Measurements from ENCODE around the gene CEP164. TPM values are rescaled to one million over a fixed set of nuclear protein-coding genes. Genes with fewer than 3 reads are reported as not detected.

CEP164 gene
- total and polyA plus RNA-seq, 4 experiments from 2014 or later: 12.7 to 42.5 (median 33.2) TPM

DNA sequence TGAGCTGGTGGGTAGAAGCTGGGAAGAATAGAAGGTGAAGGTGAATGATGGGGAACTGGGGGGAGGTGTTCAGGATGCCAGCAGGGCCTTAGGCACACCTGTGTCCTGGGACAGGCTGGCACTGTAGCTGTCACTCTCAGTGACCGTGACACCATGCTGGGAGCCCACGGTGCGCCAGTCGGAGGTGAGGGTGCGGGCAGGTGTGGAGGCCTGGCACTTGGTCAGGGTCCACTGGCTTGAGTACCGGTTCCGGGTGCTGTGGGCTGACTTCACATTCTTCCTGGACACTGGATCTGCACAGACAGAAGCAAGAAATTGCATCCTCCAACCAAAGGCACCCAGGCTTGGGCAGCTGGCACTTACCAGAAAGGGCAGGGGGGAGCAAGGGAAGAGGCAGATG lies 103.8 kb downstream of the CEP164 start:
- H3K27ac Mint-ChIP-seq: no peak overlapping the region
- ChIA-PET CTCF (ENCODE audit: partially characterized antibody) (interaction anchor here (1.3 kb wide), 1 partner anchor 8 kb away, joined by 3 read pairs; no protein-coding TSS in a partner anchor), POLR2A (ENCODE audit: partially characterized antibody) (no interaction called here)
- H3K27ac ChIP-seq (ENCODE audit: low read depth, low read length): no peak overlapping the region
- H3K36me3 ChIP-seq (ENCODE audit: insufficient read depth, low read length): no peaks in the 10 kb centered on the region
- H3K4me3 Mint-ChIP-seq: no peak overlapping the region
- no peaks in the 10 kb centered on the region for H3K36me3 Mint-ChIP-seq
- no peaks in the 10 kb centered on the region for H3K9me3 ChIP-seq (ENCODE audit: control insufficient read depth in 1 of 2, low read length in 2 of 2)
- no peaks in the 10 kb centered on the region for H3K9me3 Mint-ChIP-seq
- peaks cover 0 to 9% (median 0%) of the 10 kb centered on the region in 4 donors for H3K4me1 Mint-ChIP-seq
- no peak for DNase-seq
- H3K27me3 Mint-ChIP-seq: peaks cover 0 to 4% of the 10 kb centered on the region in 2 donors
- no peaks in the 10 kb centered on the region for H3K27me3 ChIP-seq (ENCODE audit: insufficient read depth, low read length)
- intact Hi-C loops (cut with micrococcal nuclease): no loop called here
- peaks cover 2% of the 10 kb centered on the region for H3K4me1 ChIP-seq (ENCODE audit: insufficient read depth, low read length)
- no peak overlapping the region for H3K4me3 ChIP-seq (ENCODE audit: low read length in 2 of 2)

DNA sequence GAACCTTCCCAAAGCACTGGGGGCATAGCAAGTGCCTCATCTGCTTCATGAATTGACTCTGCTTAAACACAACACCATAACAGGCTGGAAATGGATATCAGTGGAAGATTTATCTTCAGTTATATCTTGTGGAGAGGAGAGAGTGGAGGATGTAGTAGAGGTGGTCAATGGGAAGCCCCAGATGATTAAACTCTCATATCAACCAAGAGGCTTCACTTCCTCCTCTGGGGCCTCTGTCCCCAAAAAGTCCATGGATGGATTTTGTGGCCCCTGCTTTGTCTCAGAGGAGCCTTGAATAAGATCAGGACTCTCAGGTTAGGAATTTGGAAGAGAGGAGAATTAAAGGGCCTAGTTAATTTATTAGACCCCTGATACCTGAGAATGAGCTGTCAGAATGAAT lies 106.1 kb downstream of the CEP164 start:
- no peaks in the 10 kb centered on the region for H3K36me3 ChIP-seq (ENCODE audit: insufficient read depth, low read length)
- no peak overlapping the region for H3K27ac Mint-ChIP-seq
- ChIA-PET CTCF (ENCODE audit: partially characterized antibody) (no interaction called here), POLR2A (ENCODE audit: partially characterized antibody) (no interaction called here)
- no peak overlapping the region for H3K4me3 Mint-ChIP-seq
- intact Hi-C loops (cut with micrococcal nuclease): no loop called here
- H3K4me3 ChIP-seq (ENCODE audit: low read length in 2 of 2): no peak overlapping the region
- no peak for DNase-seq
- no peaks in the 10 kb centered on the region for H3K27me3 ChIP-seq (ENCODE audit: insufficient read depth, low read length)
- peaks cover 4 to 8% of the 10 kb centered on the region in 2 donors for H3K27me3 Mint-ChIP-seq
- no peaks in the 10 kb centered on the region for H3K9me3 ChIP-seq (ENCODE audit: control insufficient read depth in 1 of 2, low read length in 2 of 2)
- no peak overlapping the region for H3K27ac ChIP-seq (ENCODE audit: low read depth, low read length)
- H3K9me3 Mint-ChIP-seq: no peaks in the 10 kb centered on the region
- H3K36me3 Mint-ChIP-seq: no peaks in the 10 kb centered on the region
- no peaks in the 10 kb centered on the region for H3K4me1 Mint-ChIP-seq
- no peaks in the 10 kb centered on the region for H3K4me1 ChIP-seq (ENCODE audit: insufficient read depth, low read length)

DNA sequence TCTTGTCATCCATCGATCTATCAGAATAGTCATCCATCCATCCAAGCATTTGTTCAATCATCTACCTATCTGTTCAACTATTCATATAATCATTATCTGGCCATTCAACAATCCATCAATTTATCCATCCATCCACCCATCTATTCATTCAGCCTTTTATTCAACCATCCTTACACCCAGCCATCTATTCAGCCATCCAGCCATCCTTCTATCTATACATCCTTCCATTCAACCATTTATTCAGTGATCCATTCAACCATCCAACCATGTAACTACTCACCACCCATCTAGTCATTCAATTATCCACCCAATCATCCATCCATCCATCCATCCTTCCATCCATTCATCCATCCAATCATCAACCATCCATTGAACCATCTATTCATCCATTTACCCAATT lies 106.8 kb downstream of the CEP164 start:
- Histone ChIP-seq H3K27me3 (ENCODE audit: insufficient read depth, low read length) (no peaks in the 10 kb centered on the region), H3K36me3 (ENCODE audit: insufficient read depth, low read length) (no peaks in the 10 kb centered on the region), H3K27ac (ENCODE audit: low read depth, low read length) (no peak overlapping the region), H3K4me1 (ENCODE audit: insufficient read depth, low read length) (no peaks in the 10 kb centered on the region), H3K9me3 (ENCODE audit: control insufficient read depth in 1 of 2, low read length in 2 of 2) (no peaks in the 10 kb centered on the region), H3K4me3 (ENCODE audit: low read length in 2 of 2) (no peak overlapping the region)
- intact Hi-C loops (cut with micrococcal nuclease): no loop called here
- H3K36me3 Mint-ChIP-seq: no peaks in the 10 kb centered on the region
- H3K27me3 Mint-ChIP-seq: peaks cover 7 to 8% of the 10 kb centered on the region in 2 donors
- ChIA-PET CTCF (ENCODE audit: partially characterized antibody) (no interaction called here), POLR2A (ENCODE audit: partially characterized antibody) (no interaction called here)
- H3K9me3 Mint-ChIP-seq: no peaks in the 10 kb centered on the region
- DNase-seq: no peak
- H3K4me1 Mint-ChIP-seq: no peaks in the 10 kb centered on the region
- no peak overlapping the region for H3K4me3 Mint-ChIP-seq
- H3K27ac Mint-ChIP-seq: no peak overlapping the region

DNA sequence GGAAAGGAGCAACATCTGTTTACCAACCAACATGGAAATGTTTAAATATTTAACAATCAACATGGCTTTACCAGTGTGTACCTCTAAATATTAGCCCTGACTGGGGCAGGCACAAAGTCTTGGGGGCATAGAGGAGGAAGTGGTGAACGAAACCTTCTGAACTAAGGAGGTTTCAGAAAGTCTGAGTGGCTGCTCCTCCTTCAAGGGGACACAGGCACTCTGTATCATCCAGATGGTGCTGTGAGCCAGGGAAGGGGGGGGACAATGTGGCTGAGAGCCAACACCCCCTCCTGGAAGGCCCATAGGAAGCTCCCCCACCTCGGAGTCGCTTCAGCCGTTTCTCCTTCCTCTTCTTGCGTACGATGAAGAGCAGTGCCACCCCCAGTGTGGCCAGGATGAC lies 107.7 kb downstream of the CEP164 start:
- Mint-ChIP-seq H3K27me3 (peaks cover 9% of the 10 kb centered on the region in 2 donors), H3K27ac (no peak overlapping the region), H3K36me3 (no peaks in the 10 kb centered on the region), H3K9me3 (no peaks in the 10 kb centered on the region), H3K4me1 (no peaks in the 10 kb centered on the region), H3K4me3 (no peak overlapping the region)
- H3K4me3 ChIP-seq (ENCODE audit: low read length in 2 of 2): no peak overlapping the region
- H3K27ac ChIP-seq (ENCODE audit: low read depth, low read length): no peak overlapping the region
- H3K4me1 ChIP-seq (ENCODE audit: insufficient read depth, low read length): no peaks in the 10 kb centered on the region
- POLR2A ChIA-PET (ENCODE audit: partially characterized antibody): no interaction called here
- CTCF ChIA-PET (ENCODE audit: partially characterized antibody): interaction anchor here (1.9 kb wide), 1 partner anchor 9 kb away, joined by 6 read pairs; no protein-coding TSS in a partner anchor
- intact Hi-C loops (cut with micrococcal nuclease): no loop called here
- H3K36me3 ChIP-seq (ENCODE audit: insufficient read depth, low read length): no peaks in the 10 kb centered on the region
- H3K9me3 ChIP-seq (ENCODE audit: control insufficient read depth in 1 of 2, low read length in 2 of 2): no peaks in the 10 kb centered on the region
- no peaks in the 10 kb centered on the region for H3K27me3 ChIP-seq (ENCODE audit: insufficient read depth, low read length)
- no peak for DNase-seq

DNA sequence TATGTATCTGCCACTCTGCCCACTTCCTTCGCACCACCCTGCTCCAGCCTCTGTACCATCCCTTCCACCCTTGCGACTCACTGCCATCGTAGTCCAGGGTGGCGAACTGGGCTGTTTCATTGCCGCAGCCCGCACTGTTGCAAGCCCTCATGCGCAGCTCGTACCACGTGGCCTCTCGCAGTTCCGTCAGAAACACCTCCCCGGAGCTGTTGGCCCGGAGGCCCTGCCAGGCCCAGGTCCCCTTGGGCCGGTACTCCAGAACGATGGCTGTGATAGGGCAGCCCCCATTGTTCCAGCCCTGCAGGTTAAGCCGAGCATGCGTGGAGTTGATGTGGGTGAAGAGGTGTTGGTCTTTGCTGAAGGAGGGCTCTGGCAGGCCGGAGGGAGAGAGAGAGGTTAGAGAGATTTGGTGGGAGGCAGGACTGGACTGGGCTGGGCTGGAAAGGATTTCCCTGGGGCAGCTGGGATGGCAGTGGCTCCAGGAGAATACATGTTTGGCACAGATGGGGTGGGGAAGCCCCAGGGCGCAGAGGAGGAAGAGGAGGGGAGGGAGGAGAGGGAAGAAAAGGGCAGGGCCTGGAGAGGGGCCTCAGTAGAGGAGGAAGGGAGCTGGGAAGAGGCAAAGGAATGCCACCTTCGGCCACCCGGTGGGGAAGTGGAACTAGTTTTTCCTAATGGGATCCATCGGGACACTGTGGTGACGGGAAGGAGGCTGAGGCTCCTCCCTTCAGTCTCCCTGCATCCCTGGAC lies 109.6 kb downstream of the CEP164 start:
- H3K4me3 ChIP-seq (ENCODE audit: low read length in 2 of 2): no peak overlapping the region
- no peak for DNase-seq
- H3K27ac ChIP-seq (ENCODE audit: low read depth, low read length): no peak overlapping the region
- Mint-ChIP-seq H3K4me1 (no peaks in the 10 kb centered on the region), H3K4me3 (no peak overlapping the region), H3K9me3 (no peaks in the 10 kb centered on the region), H3K36me3 (no peaks in the 10 kb centered on the region), H3K27ac (no peak overlapping the region), H3K27me3 (peaks cover 19 to 20% of the 10 kb centered on the region in 2 donors)
- no peaks in the 10 kb centered on the region for H3K9me3 ChIP-seq (ENCODE audit: control insufficient read depth in 1 of 2, low read length in 2 of 2)
- no peaks in the 10 kb centered on the region for H3K36me3 ChIP-seq (ENCODE audit: insufficient read depth, low read length)
- no peaks in the 10 kb centered on the region for H3K27me3 ChIP-seq (ENCODE audit: insufficient read depth, low read length)
- CTCF ChIA-PET (ENCODE audit: partially characterized antibody): interaction anchor here (1.0 to 1.9 kb wide), 2 partner anchors 11 to 12 kb away, joined by 3 to 6 read pairs; no protein-coding TSS in a partner anchor
- intact Hi-C loops (cut with micrococcal nuclease): no loop called here
- H3K4me1 ChIP-seq (ENCODE audit: insufficient read depth, low read length): no peaks in the 10 kb centered on the region
- POLR2A ChIA-PET (ENCODE audit: partially characterized antibody): no interaction called here

DNA sequence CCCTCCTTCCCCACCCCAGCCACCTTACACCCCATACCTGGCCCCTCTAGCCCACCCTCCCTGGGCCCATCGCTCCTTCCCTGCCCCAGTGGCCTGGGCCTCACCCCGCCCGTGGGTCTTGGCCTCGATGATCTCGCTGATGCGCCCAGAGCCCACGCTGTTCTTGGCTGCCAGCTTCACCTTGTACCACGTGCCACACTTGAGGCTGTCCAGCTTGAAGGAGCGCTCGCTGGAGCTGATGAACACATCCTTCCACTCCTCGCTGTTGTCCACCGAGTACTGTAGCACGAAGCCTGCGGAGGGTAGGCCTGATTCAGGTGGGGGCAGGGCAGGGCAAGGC lies 110.1 kb downstream of the CEP164 start:
- Mint-ChIP-seq H3K27ac (no peak overlapping the region), H3K36me3 (no peaks in the 10 kb centered on the region), H3K9me3 (no peaks in the 10 kb centered on the region), H3K4me3 (no peak overlapping the region), H3K27me3 (peaks cover 20 to 21% of the 10 kb centered on the region in 2 donors), H3K4me1 (no peaks in the 10 kb centered on the region)
- no peak overlapping the region for H3K27ac ChIP-seq (ENCODE audit: low read depth, low read length)
- intact Hi-C loops (cut with micrococcal nuclease): no loop called here
- H3K27me3 ChIP-seq (ENCODE audit: insufficient read depth, low read length): no peaks in the 10 kb centered on the region
- DNase-seq: no peak
- ChIA-PET CTCF (ENCODE audit: partially characterized antibody) (interaction anchor here (1.0 kb wide), 1 partner anchor 12 kb away, joined by 3 read pairs; no protein-coding TSS in a partner anchor), POLR2A (ENCODE audit: partially characterized antibody) (no interaction called here)
- no peaks in the 10 kb centered on the region for H3K9me3 ChIP-seq (ENCODE audit: control insufficient read depth in 1 of 2, low read length in 2 of 2)
- H3K36me3 ChIP-seq (ENCODE audit: insufficient read depth, low read length): no peaks in the 10 kb centered on the region
- H3K4me1 ChIP-seq (ENCODE audit: insufficient read depth, low read length): no peaks in the 10 kb centered on the region
- no peak overlapping the region for H3K4me3 ChIP-seq (ENCODE audit: low read length in 2 of 2)

DNA sequence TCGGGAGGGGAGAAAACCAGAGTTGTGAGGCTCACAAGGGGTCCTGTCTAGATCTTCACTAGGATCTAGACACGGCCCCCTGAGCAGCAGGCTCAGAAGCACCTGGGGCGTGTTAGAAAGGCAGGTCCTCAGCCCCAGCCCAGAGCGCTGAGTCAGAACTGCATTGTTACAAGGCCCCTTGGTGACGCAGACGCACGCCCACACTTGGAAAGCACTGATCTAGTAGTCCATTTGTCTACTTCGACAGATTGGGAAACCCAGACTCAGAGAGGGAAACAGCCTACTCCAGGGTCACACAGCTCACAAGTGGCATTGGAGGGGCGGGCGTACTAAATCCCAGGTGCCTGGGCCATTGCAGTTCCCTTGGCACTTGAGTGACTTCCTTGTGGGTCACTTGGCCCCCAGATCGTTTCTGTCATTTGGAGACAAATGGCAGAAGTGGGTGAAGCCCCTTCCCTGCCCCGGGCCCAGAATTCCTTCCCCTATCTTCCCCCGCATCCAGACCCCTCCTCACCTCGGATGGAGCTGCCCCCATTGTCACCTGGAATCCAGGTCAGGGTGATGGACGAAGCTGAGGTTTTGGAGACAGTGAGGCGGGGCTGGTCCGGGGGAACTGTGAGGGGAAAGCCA lies 110.8 kb downstream of the CEP164 start:
- Mint-ChIP-seq H3K9me3 (no peaks in the 10 kb centered on the region), H3K27me3 (peaks cover 20 to 24% of the 10 kb centered on the region in 2 donors), H3K4me3 (no peak overlapping the region), H3K36me3 (no peaks in the 10 kb centered on the region), H3K4me1 (no peaks in the 10 kb centered on the region), H3K27ac (no peak overlapping the region)
- intact Hi-C loops (cut with micrococcal nuclease): no loop called here
- POLR2A ChIA-PET (ENCODE audit: partially characterized antibody): no interaction called here
- H3K4me3 ChIP-seq (ENCODE audit: low read length in 2 of 2): no peak overlapping the region
- DNase-seq: no peak
- H3K9me3 ChIP-seq (ENCODE audit: control insufficient read depth in 1 of 2, low read length in 2 of 2): no peaks in the 10 kb centered on the region
- CTCF ChIA-PET (ENCODE audit: partially characterized antibody): interaction anchor here (1.0 kb wide), 1 partner anchor 13 kb away, joined by 3 read pairs; no protein-coding TSS in a partner anchor
- no peaks in the 10 kb centered on the region for H3K36me3 ChIP-seq (ENCODE audit: insufficient read depth, low read length)
- no peaks in the 10 kb centered on the region for H3K4me1 ChIP-seq (ENCODE audit: insufficient read depth, low read length)
- no peak overlapping the region for H3K27ac ChIP-seq (ENCODE audit: low read depth, low read length)
- H3K27me3 ChIP-seq (ENCODE audit: insufficient read depth, low read length): no peaks in the 10 kb centered on the region

All from CD4-positive, alpha-beta memory T cell (primary cell).